ENCODE data around the gene TEX53. TPM values are rescaled to one million over a fixed set of nuclear protein-coding genes. Genes with fewer than 3 reads are reported as not detected.

Gene TEX53
- total and polyA plus RNA-seq, 2 of the 8 experiments (the other 6 are each of a cell fraction or from before 2014, with no cell fraction given) = not detected

DNA sequence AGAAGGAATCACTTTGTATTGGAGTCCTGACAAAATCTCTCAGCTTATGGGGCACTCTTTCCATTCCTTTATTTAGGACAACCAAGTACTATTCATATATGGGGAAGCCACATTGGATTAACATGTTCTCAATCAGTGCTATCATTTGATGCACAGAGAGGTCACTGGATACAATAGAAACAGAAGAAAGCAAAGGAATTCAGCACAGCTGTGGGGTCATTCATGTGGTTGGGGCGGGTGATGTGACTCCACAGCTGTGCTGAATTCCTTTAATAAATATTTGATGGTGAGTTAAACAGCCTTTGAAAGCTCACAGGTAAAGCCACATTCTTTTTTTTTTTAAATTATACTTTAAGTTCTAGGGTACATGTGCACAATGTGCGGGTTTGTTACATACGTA, 25.2 kb upstream of the TEX53 start:
- H2BK15ac ChIP-seq (ENCODE audit: low read length) = no peak overlapping the region
- no peak overlapping the region for H2BK20ac ChIP-seq (ENCODE audit: low read length)
- H3K23ac ChIP-seq (ENCODE audit: insufficient read length) = no peak overlapping the region
- H3K79me1 ChIP-seq (ENCODE audit: low read depth, low read length) = no peaks in the 10 kb centered on the region
- no peak overlapping the region for H2BK5ac ChIP-seq (ENCODE audit: low read depth, low read length)
- FAIRE-seq = no peak
- H3K23me2 ChIP-seq (ENCODE audit: low read depth, low read length) = no peaks in the 10 kb centered on the region
- no peaks in the 10 kb centered on the region for H3K79me2 ChIP-seq (ENCODE audit: control insufficient read depth in 1 of 2, insufficient read depth in 2 of 2, low read length in 2 of 2)
- no peak overlapping the region for H3K56ac ChIP-seq (replicated peaks; ENCODE audit: insufficient read length, low read depth, low read length)
- no peaks in the 10 kb centered on the region; a peak in 2 of 7 replicates for H3K27me3 ChIP-seq (replicated peaks in 1 of 4; ENCODE audit: control insufficient read depth in 3 of 4, extremely low read depth in 1 of 4, insufficient read depth in 3 of 4, low read length in 3 of 4)
- H3K27ac ChIP-seq (ENCODE audit: low read depth, low read length) = no peak overlapping the region
- CTCF ChIA-PET (ENCODE audit: partially characterized antibody) = interaction anchor here (0.6 to 10.6 kb wide), 22 partner anchors 9 to 342 kb away, joined by 3 to 171 read pairs (median 8); partner anchors contain the start of gene TEX53
- DNase-seq (ENCODE audit: low read depth in 1 of 2, low spot score in 2 of 2) = no peak
- no peak overlapping the region for H3K14ac ChIP-seq (ENCODE audit: insufficient read length)
- no peak overlapping the region for H2AK5ac ChIP-seq (ENCODE audit: low read depth, low read length)
- H3K9ac ChIP-seq (replicated peaks in 1 of 4; ENCODE audit: extremely low read depth in 1 of 4, low read depth in 3 of 4, low read length in 3 of 4) = no peak overlapping the region
- no peak overlapping the region for H3K4ac ChIP-seq (replicated peaks; ENCODE audit: insufficient read length, low read depth, low read length)
- H2BK120ac ChIP-seq (replicated peaks; ENCODE audit: low read depth, low read length) = no peak overlapping the region
- no peaks in the 10 kb centered on the region for H4K20me1 ChIP-seq (replicated peaks in 1 of 2; ENCODE audit: control insufficient read depth in 1 of 2, insufficient read depth in 2 of 2, low read length in 2 of 2)
- H3K9me3 ChIP-seq (ENCODE audit: insufficient read depth in 2 of 2, low read depth in 1 of 2, low read length in 1 of 2) = no peaks in the 10 kb centered on the region
- H3K18ac ChIP-seq (ENCODE audit: extremely low read depth, low read length) = no peak overlapping the region
- no peak overlapping the region for H4K5ac ChIP-seq (ENCODE audit: insufficient read length, low read depth, low read length)
- H2AFZ ChIP-seq (ENCODE audit: low read length) = no peak overlapping the region
- no peak overlapping the region for H3K4me3 ChIP-seq (ENCODE audit: extremely low read depth in 1 of 4, insufficient read depth in 2 of 4, low read depth in 3 of 4, low read length in 4 of 4)
- WGBS, 2 experiments (ENCODE audit: extremely low coverage in 1 of 2, insufficient coverage in 1 of 2, insufficient read length in 1 of 2, insufficient replicate concordance in 2 of 2, low coverage in 1 of 2, low lambda C conversion rate in 2 of 2, missing lambda C conversion rate in 1 of 2) = 91% methylated on average over 3 of the region's 3 CpGs; no CpG with 5 or more reads in 1 of the 2 experiments
- no peak overlapping the region for H4K91ac ChIP-seq (replicated peaks; ENCODE audit: insufficient read length, low read length)
- no peak for TF ChIP-seq CHD2 (IDR thresholded peaks at IDR 0.05; ENCODE audit: low read length)
- TF ChIP-seq EZH2 (IDR thresholded peaks at IDR 0.05; ENCODE audit: low read depth, low read length, severe bottlenecking) = no peak
- no peak for TF ChIP-seq SAP30 (IDR thresholded peaks at IDR 0.05; ENCODE audit: insufficient read depth, insufficient replicate concordance, low read length)
- TF ChIP-seq CREB1 (IDR thresholded peaks at IDR 0.05) = no peak
- TF ChIP-seq, protein P1, sequence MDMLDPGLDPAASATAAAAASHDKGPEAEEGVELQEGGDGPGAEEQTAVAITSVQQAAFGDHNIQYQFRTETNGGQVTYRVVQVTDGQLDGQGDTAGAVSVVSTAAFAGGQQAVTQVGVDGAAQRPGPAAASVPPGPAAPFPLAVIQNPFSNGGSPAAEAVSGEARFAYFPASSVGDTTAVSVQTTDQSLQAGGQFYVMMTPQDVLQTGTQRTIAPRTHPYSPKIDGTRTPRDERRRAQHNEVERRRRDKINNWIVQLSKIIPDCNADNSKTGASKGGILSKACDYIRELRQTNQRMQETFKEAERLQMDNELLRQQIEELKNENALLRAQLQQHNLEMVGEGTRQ (IDR thresholded peaks at IDR 0.05; ENCODE audit: low read length) = no peak
- TF ChIP-seq JUN (IDR thresholded peaks at IDR 0.05; ENCODE audit: low read depth, low read length) = no peak
- no peak for TF ChIP-seq RBBP5 (IDR thresholded peaks at IDR 0.05; ENCODE audit: borderline replicate concordance, low read depth, low read length)
- no peak for TF ChIP-seq KDM1A (IDR thresholded peaks at IDR 0.05; ENCODE audit: borderline replicate concordance, low read length)
- TF ChIP-seq JUND (IDR thresholded peaks at IDR 0.05; ENCODE audit: low read length) = no peak
- TF ChIP-seq POLR2A (IDR thresholded peaks at IDR 0.05; ENCODE audit: control extremely low read depth in 1 of 2, low read depth in 2 of 2, low read length in 2 of 2) = no peak
- no peak for TF ChIP-seq GABPA (IDR thresholded peaks at IDR 0.05; ENCODE audit: borderline replicate concordance, insufficient read depth, low read length)
- no peak for TF ChIP-seq ATF3 (IDR thresholded peaks at IDR 0.05; ENCODE audit: insufficient read depth, low read depth, low read length)
- no peak overlapping the region for H2BK12ac ChIP-seq (ENCODE audit: low read depth, low read length)
- no peak overlapping the region for H4K8ac ChIP-seq (ENCODE audit: extremely low read depth, insufficient read depth, low read length)
- no peak overlapping the region for H3K4me2 ChIP-seq (ENCODE audit: insufficient read depth in 1 of 2, low read depth in 2 of 2, low read length in 2 of 2)
- no peaks in the 10 kb centered on the region for H3K36me3 ChIP-seq (ENCODE audit: control insufficient read depth in 2 of 4, insufficient read depth in 4 of 4, low read length in 3 of 4)
- no peaks in the 10 kb centered on the region for H3K4me1 ChIP-seq (replicated peaks in 1 of 4; ENCODE audit: control insufficient read depth in 3 of 4, insufficient read depth in 4 of 4, low read length in 3 of 4)
- POLR2A ChIA-PET (ENCODE audit: partially characterized antibody) = no interaction called here

Data from H1 (cell line).